ENCODE data around the gene SYCP2L.

The SYCP2L gene

DNA sequence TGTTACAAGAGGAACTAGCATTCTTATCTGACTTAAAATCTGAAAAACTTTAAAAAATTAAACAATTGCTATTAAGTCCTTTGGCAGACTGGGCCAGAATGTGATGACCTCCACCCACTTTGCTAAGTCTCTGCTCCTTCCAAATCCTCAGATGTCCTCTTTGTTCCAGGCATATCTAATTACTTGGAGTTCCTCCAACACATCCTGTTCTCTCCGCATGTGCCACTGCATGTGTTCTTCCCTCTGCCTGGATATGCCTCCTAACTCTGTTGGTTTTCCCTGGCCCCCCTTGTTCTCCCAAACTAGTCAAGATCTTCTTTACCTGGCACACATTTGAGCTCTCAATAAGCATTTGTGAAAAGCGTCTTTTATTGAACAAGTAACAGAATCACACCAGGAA is 134.2 kb downstream of the SYCP2L start:
- DNase-seq (ENCODE audit: low read depth) = no peak

DNA sequence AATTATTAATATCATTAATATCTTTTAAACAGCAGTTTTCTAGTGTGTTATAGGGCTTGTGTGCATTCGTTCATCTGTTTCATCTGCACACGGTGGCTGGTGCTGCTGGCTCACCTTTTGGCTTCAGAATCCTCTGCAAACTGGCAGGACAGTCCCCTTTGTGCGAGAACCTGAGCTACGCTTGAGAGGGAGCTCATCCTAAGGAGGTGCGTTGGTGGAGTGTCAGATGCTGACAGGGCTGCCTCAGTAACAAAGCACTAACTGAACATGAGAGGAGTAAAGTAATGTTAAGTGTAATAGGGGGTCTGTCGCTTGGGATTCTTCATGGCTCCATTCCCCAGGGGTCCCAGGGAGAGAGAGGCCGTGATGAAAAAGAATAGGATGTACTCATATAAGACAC is 134.9 kb downstream of the SYCP2L start:
- H3K4me3 ChIP-seq (ENCODE audit: low read depth, low read length) = no peak overlapping the region
- TF ChIP-seq, protein P1, sequence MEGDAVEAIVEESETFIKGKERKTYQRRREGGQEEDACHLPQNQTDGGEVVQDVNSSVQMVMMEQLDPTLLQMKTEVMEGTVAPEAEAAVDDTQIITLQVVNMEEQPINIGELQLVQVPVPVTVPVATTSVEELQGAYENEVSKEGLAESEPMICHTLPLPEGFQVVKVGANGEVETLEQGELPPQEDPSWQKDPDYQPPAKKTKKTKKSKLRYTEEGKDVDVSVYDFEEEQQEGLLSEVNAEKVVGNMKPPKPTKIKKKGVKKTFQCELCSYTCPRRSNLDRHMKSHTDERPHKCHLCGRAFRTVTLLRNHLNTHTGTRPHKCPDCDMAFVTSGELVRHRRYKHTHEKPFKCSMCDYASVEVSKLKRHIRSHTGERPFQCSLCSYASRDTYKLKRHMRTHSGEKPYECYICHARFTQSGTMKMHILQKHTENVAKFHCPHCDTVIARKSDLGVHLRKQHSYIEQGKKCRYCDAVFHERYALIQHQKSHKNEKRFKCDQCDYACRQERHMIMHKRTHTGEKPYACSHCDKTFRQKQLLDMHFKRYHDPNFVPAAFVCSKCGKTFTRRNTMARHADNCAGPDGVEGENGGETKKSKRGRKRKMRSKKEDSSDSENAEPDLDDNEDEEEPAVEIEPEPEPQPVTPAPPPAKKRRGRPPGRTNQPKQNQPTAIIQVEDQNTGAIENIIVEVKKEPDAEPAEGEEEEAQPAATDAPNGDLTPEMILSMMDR (IDR thresholded peaks at IDR 0.05; ENCODE audit: low read depth, low read length, missing control alignments) = no peak
- no peak for DNase-seq (ENCODE audit: low read depth)

More for the DNA sequence above, 134.2 kb downstream of the SYCP2L start:
- TF ChIP-seq, protein P1 (IDR thresholded peaks at IDR 0.05; ENCODE audit: low read depth, low read length, missing control alignments) = no peak
- no peak overlapping the region for H3K4me3 ChIP-seq (ENCODE audit: low read depth, low read length)

DNA sequence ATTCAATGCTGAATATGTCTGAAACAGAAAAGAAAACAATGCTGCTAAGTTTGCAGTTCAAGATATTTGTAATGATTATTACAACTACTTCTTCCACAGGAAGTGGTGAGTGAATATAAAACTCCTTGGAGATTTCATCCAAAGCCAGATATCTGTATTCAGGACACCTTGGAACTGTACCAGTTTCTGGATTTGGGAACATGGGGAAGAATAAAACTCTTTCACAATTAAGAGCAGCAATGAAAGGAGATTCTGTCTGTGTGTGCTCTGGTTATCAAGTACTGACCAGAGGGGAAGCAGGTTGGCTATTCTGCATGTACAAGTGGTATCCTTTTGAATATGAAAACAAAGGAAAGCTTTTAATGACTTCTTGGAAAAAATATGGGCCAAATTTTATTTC is 136.2 kb downstream of the SYCP2L start:
- DNase-seq (ENCODE audit: low read depth) = no peak
- no peak overlapping the region for H3K4me3 ChIP-seq (ENCODE audit: low read depth, low read length)
- TF ChIP-seq, protein P1 (IDR thresholded peaks at IDR 0.05; ENCODE audit: low read depth, low read length, missing control alignments) = no peak
